HCT116 (cell line): Measurements from ENCODE around the gene SORCS2. TPM values are rescaled to one million over a fixed set of nuclear protein-coding genes. Genes with fewer than 3 reads are reported as not detected.

Experiments used
- ATAC-seq: fragments of 200-7000 bp; cut with Tn5 transposase; 2 replicates; pipeline ENCODE4 v1.9.1; 2020; ENCODE audit warnings: mild to moderate bottlenecking, moderate library complexity
- BruUV-seq: library from RNA; stranded (reverse); fragments of 400-500 nt; replicated peaks from 2 replicates; lab custom pipeline; 2021; lab: Mats Ljungman, UMichigan
- CTCF ChIA-PET: fragments of 300-600 bp; sonication (Branson Sonifier 250); formaldehyde crosslinking; loops from one replicate; lab custom pipeline; 2021; ENCODE audit warnings: antibody characterized with exemption; lab: Charles Lee
- POLR2A ChIA-PET: fragments of 300-600, 350-600 bp; sonication (Branson Sonifier 250); formaldehyde crosslinking; loops from one replicate; lab custom pipeline; 2021; ENCODE audit warnings: antibody characterized with exemption; lab: Charles Lee
- RAD21 ChIA-PET, 2 experiments: fragments of 300-600 bp; sonication (Branson Sonifier 250); formaldehyde crosslinking; loops; one replicate each; lab custom pipeline; 2023; ENCODE audit warnings: low total read pairs in 2 of 2; ENCODE audit not compliant: uncharacterized antibody in 2 of 2, unreplicated experiment in 2 of 2, low non-redundant PET in 1 of 2; lab: Charles Lee
- DNase-seq: peaks from one replicate; pipeline ENCODE4 v3.0.0-alpha.2; 2010; ENCODE audit warnings: low read depth, low spot score
- H2AFZ ChIP-seq: fragments of 200-600 bp; shearing (Covaris generic), sonication (generic); 2 replicates; pipeline ENCODE4 v1.6.1; 2017; ENCODE audit warnings: low read depth, mixed run types, mixed read lengths, antibody characterized with exemption, low read length; ENCODE audit not compliant: poor library complexity, severe bottlenecking
- H3K27ac ChIP-seq: 2 replicates; pipeline ENCODE4 v1.5.1; 2012; ENCODE audit warnings: low read depth, low read length
- H3K27me3 ChIP-seq: fragments of 200-600 bp; sonication (generic); 2 replicates; pipeline ENCODE4 v1.6.1; 2016; ENCODE audit warnings: mixed run types, low read length, mixed read lengths; ENCODE audit not compliant: insufficient read depth
- H3K36me3 ChIP-seq, 2 experiments: fragments of 200-500 bp in 1 of 2; fragments of 200-600 bp in 1 of 2; sonication (Bioruptor generic) in 1 of 2; sonication (generic) in 1 of 2; 2 replicates each; pipeline versions ENCODE4 v1.5.1 to v1.6.1; 2014 to 2016; ENCODE audit warnings: low read length in 2 of 2, inconsistent platforms in 1 of 2, mixed read lengths in 1 of 2, mixed run types in 1 of 2; ENCODE audit not compliant: insufficient read depth in 2 of 2, control insufficient read depth in 1 of 2
- H3K4me1 ChIP-seq, 2 experiments: fragments of 200-600 bp in 1 of 2; sonication (generic) in 1 of 2; 2 replicates each; pipeline versions ENCODE4 v1.5.1 to v1.6.1; 2012 to 2017; ENCODE audit warnings: low read length in 2 of 2, inconsistent platforms in 1 of 2, mild to moderate bottlenecking in 1 of 2, mixed read lengths in 1 of 2, mixed run types in 1 of 2, moderate library complexity in 1 of 2; ENCODE audit not compliant: insufficient read depth in 2 of 2, control insufficient read depth in 1 of 2
- H3K4me2 ChIP-seq: fragments of 200-600 bp; sonication (generic); 2 replicates; pipeline ENCODE4 v1.6.1; 2017; ENCODE audit warnings: mixed run types, low read length, mixed read lengths
- H3K4me3 ChIP-seq, 2 experiments: fragments of 200-600 bp in 1 of 2; sonication (generic) in 1 of 2; replicated peaks in 1 of 2; 2 replicates each; pipeline ENCODE4 v1.5.1; 2011 to 2016; ENCODE audit warnings: low read length in 2 of 2, control low read depth in 1 of 2, low read depth in 1 of 2, mild to moderate bottlenecking in 1 of 2, mixed read lengths in 1 of 2, mixed run types in 1 of 2
- H3K79me2 ChIP-seq: fragments of 200-600 bp; sonication (generic); 2 replicates; pipeline ENCODE4 v1.6.1; 2017; ENCODE audit warnings: mild to moderate bottlenecking, mixed run types, low read length, moderate library complexity, mixed read lengths; ENCODE audit not compliant: insufficient read depth
- H3K9ac ChIP-seq: fragments of 200-600 bp; sonication (generic); 2 replicates; pipeline ENCODE4 v1.6.1; 2016; ENCODE audit warnings: low read length, mixed read lengths
- H3K9me2 ChIP-seq: fragments of 200-600 bp; sonication (generic), shearing (Covaris generic); 2 replicates; pipeline ENCODE4 v1.6.1; 2017; ENCODE audit warnings: mixed run types, mild to moderate bottlenecking, moderate library complexity; ENCODE audit not compliant: insufficient read depth
- H3K9me3 ChIP-seq, 2 experiments: fragments of 200-500 bp in 1 of 2; fragments of 200-600 bp in 1 of 2; sonication (Bioruptor generic) in 1 of 2; sonication (generic) in 1 of 2; 2 replicates each; pipeline ENCODE4 v1.6.1; 2014 to 2017; ENCODE audit warnings: low read length in 2 of 2, mixed read lengths in 2 of 2, inconsistent platforms in 1 of 2, low read depth in 1 of 2, mild to moderate bottlenecking in 1 of 2, mixed run types in 1 of 2, moderate library complexity in 1 of 2; ENCODE audit not compliant: control insufficient read depth in 1 of 2, insufficient read depth in 1 of 2
- H4K20me1 ChIP-seq: fragments of 200-600 bp; sonication (generic), shearing (Covaris generic); 2 replicates; pipeline ENCODE4 v1.6.1; 2017; ENCODE audit warnings: mixed run types, mild to moderate bottlenecking, moderate library complexity; ENCODE audit not compliant: insufficient read depth
- EZH2 ChIP-seq: fragments of 200-600 bp; sonication (generic); IDR thresholded peaks from 2 replicates; pipeline ENCODE4 v1.6.1; 2017; ENCODE audit warnings: antibody characterized with exemption, mixed run types
- MAX ChIP-seq: IDR thresholded peaks from 2 replicates; pipeline ENCODE4 v1.6.1; 2012
- POLR2A ChIP-seq: IDR thresholded peaks from 2 replicates; pipeline ENCODE4 v1.7.0; 2011; ENCODE audit warnings: borderline replicate concordance; ENCODE audit not compliant: insufficient read depth, insufficient read length; ENCODE audit errors: extremely low read depth
- REST ChIP-seq: IDR thresholded peaks from 2 replicates; pipeline ENCODE4 v1.6.1; 2012; ENCODE audit warnings: low read depth
- TCF7L2 ChIP-seq: IDR thresholded peaks from 2 replicates; pipeline ENCODE4 v1.7.0; 2011; ENCODE audit warnings: borderline replicate concordance, inconsistent platforms; ENCODE audit not compliant: insufficient read depth, insufficient read length; ENCODE audit errors: extremely low read depth
- ZNF274 ChIP-seq: fragments of 200-500 bp; sonication (Bioruptor generic); IDR thresholded peaks from 2 replicates; pipeline ENCODE4 v1.6.1; 2014; ENCODE audit warnings: mild to moderate bottlenecking, low read depth, low read length, inconsistent platforms
- intact Hi-C: fragments of 100-400 bp; cut with micrococcal nuclease; formaldehyde crosslinking; loops from 2 replicates; pipeline ENCODE4 v1.10.0; 2022
- total RNA-seq: library from RNA; stranded (reverse); gene quantifications from one replicate; pipeline ENCODE4 v1.2.1, GENCODE V29; 2021; ENCODE audit not compliant: unreplicated experiment

SORCS2 gene
- total RNA-seq, 1 experiment from 2014 or later = 0.37 TPM

GRCh38 chr4:7745301-7745885 is 553.1 kb downstream of the SORCS2 start (continued):
- TF ChIP-seq REST (no peak), EZH2 (no peak)

GRCh38 chr4:7746351-7747061 is 554.2 kb downstream of the SORCS2 start:
- DNase-seq (no peak), ATAC-seq (no peak)
- RAD21 ChIA-PET = no interaction called here
- intact Hi-C loops = no loop called here
- Histone ChIP-seq H3K9me2 (no peaks in the 10 kb centered on the region), H3K4me3 (no peak overlapping the region), H3K4me2 (no peak overlapping the region), H3K36me3 (no peaks in the 10 kb centered on the region), H3K79me2 (no peaks in the 10 kb centered on the region), H2AFZ (no peak overlapping the region), H3K9me3 (no peaks in the 10 kb centered on the region)
- TF ChIP-seq ZNF274 (no peak), POLR2A (no peak), MAX (no peak), EZH2 (no peak), TCF7L2 (no peak)
- TF ChIP-seq, all 23 proteins: peak for 0
- no peaks in the 10 kb centered on the region for H3K27me3 ChIP-seq
- POLR2A ChIA-PET = no interaction called here
- CTCF ChIA-PET = no interaction called here
- peaks cover 10 to 26% of the 10 kb centered on the region in 2 experiments for H3K4me1 ChIP-seq
- H3K9ac ChIP-seq = no peak overlapping the region
- no TSS peak for BruUV-seq
- no peaks in the 10 kb centered on the region for H4K20me1 ChIP-seq
- H3K27ac ChIP-seq = no peak overlapping the region
